GM23248 (cell line): ENCODE results near the gene ERICH2. TPM values are rescaled to one million over a fixed set of nuclear protein-coding genes. Genes with fewer than 3 reads are reported as not detected.

Experiments used
- DNase-seq: peaks from one replicate; pipeline ENCODE4 v3.0.0-alpha.2; 2015
- H2AFZ ChIP-seq: fragments of 200-600 bp; sonication (generic); 2 replicates; pipeline ENCODE4 v1.6.1; 2016; ENCODE audit warnings: antibody characterized with exemption
- H3F3A ChIP-seq: fragments of 200-600 bp; sonication (generic); 2 replicates; pipeline ENCODE4 v1.6.1; 2016; ENCODE audit warnings: mild to moderate bottlenecking, antibody characterized with exemption, mixed run types; ENCODE audit not compliant: insufficient read depth
- H3K27ac ChIP-seq: fragments of 200-600 bp; sonication (generic); 2 replicates; pipeline ENCODE4 v1.5.1; 2016; ENCODE audit warnings: mild to moderate bottlenecking
- H3K27me3 ChIP-seq: fragments of 200-600 bp; sonication (generic); replicated peaks from 2 replicates; pipeline ENCODE4 v1.6.1; 2016; ENCODE audit warnings: mild to moderate bottlenecking; ENCODE audit not compliant: insufficient read depth
- H3K36me3 ChIP-seq: fragments of 200-600 bp; sonication (generic); 2 replicates; pipeline ENCODE4 v1.6.1; 2016; ENCODE audit warnings: low read depth, mild to moderate bottlenecking
- H3K4me1 ChIP-seq: fragments of 200-600 bp; sonication (generic); 2 replicates; pipeline ENCODE4 v1.6.1; 2016; ENCODE audit warnings: mild to moderate bottlenecking; ENCODE audit not compliant: insufficient read depth
- H3K4me2 ChIP-seq: fragments of 200-600 bp; sonication (generic); one replicate; pipeline ENCODE4 v1.6.1; 2016; ENCODE audit warnings: mild to moderate bottlenecking; ENCODE audit not compliant: unreplicated experiment
- H3K4me3 ChIP-seq: fragments of 200-600 bp; sonication (generic); 2 replicates; pipeline ENCODE4 v1.5.1; 2016; ENCODE audit warnings: mild to moderate bottlenecking
- H3K79me2 ChIP-seq: fragments of 200-600 bp; sonication (generic); 2 replicates; pipeline ENCODE4 v1.6.1; 2016; ENCODE audit warnings: mild to moderate bottlenecking; ENCODE audit not compliant: insufficient read depth
- H3K9ac ChIP-seq: fragments of 200-600 bp; sonication (generic); 2 replicates; pipeline ENCODE4 v1.6.1; 2016; ENCODE audit warnings: mild to moderate bottlenecking
- H3K9me2 ChIP-seq: fragments of 200-600 bp; sonication (generic); 2 replicates; pipeline ENCODE4 v1.6.1; 2016; ENCODE audit warnings: mixed run types, mild to moderate bottlenecking, moderate library complexity; ENCODE audit not compliant: insufficient read depth
- H3K9me3 ChIP-seq: fragments of 200-600 bp; sonication (generic); one replicate; pipeline ENCODE4 v1.6.1; 2017; ENCODE audit warnings: low read depth
- H4K20me1 ChIP-seq: fragments of 200-600 bp; sonication (generic); 2 replicates; pipeline ENCODE4 v1.6.0; 2016; ENCODE audit not compliant: insufficient read depth
- EZH2 ChIP-seq: fragments of 200-600 bp; sonication (generic); IDR thresholded peaks from 2 replicates; pipeline ENCODE4 v1.6.1; 2018; ENCODE audit warnings: antibody characterized with exemption, mild to moderate bottlenecking; ENCODE audit not compliant: insufficient read depth, poor library complexity, severe bottlenecking
- EZH2phosphoT487 ChIP-seq: fragments of 200-600 bp; sonication (generic); IDR thresholded peaks from 2 replicates; pipeline ENCODE4 v1.6.1; 2018; ENCODE audit warnings: antibody characterized with exemption, moderate library complexity, mild to moderate bottlenecking, low read depth; ENCODE audit not compliant: insufficient read depth
- WGBS, 2 experiments: methylation state at CpG; one replicate each; pipeline ENCODE4 v1.1.6; 2015 to 2017; ENCODE audit warnings: low lambda C conversion rate in 2 of 2, low coverage in 1 of 2; ENCODE audit errors: missing lambda C conversion rate in 2 of 2; 5-methylcytosine and 5-hydroxymethylcytosine counted together
- in situ Hi-C: fragments of 300-500 bp; cut with MboI; formaldehyde crosslinking; loops from 2 replicates; pipeline ENCODE4 v1.15.0; 2020
- polyA plus RNA-seq: library from polyadenylated mRNA; unstranded; fragments of >200 nt; fragmentation: Nextera tagmentation; extraction: Ambion mirVana; gene quantifications from 2 replicates; pipeline ENCODE4 v1.2.1, GENCODE V29; 2016
- total RNA-seq: library from RNA; depleted of rRNA; stranded (reverse); fragments of >200 nt; shearing (Covaris generic); gene quantifications from 2 replicates; pipeline ENCODE4 v1.2.3, GENCODE V29; 2014

ERICH2 gene
- total and polyA plus RNA-seq, 2 experiments from 2014 or later, result not detected

- in situ Hi-C loops, result no loop called here
- Histone ChIP-seq H3K9me2 (no peaks in the 10 kb centered on the region), H3K27ac (no peak overlapping the region), H2AFZ (no peak overlapping the region), H3K4me1 (no peaks in the 10 kb centered on the region), H3K79me2 (no peaks in the 10 kb centered on the region), H3K4me3 (no peak overlapping the region), H3K4me2 (no peak overlapping the region), H3K36me3 (no peaks in the 10 kb centered on the region), H3K9ac (no peak overlapping the region), H3F3A (peaks cover 5% of the 10 kb centered on the region; the same call in 1 of the 2 replicates), H3K9me3 (no peaks in the 10 kb centered on the region), H4K20me1 (no peaks in the 10 kb centered on the region), H3K27me3 (peaks cover 8% of the 10 kb centered on the region; the same call in 1 of the 2 replicates)
- TF ChIP-seq EZH2 (no peak), EZH2phosphoT487 (no peak)
- DNase-seq, result no peak
Observed at GRCh38 chr2:170772295-170772694, 2.1 kb downstream of the ERICH2 start.

DNA sequence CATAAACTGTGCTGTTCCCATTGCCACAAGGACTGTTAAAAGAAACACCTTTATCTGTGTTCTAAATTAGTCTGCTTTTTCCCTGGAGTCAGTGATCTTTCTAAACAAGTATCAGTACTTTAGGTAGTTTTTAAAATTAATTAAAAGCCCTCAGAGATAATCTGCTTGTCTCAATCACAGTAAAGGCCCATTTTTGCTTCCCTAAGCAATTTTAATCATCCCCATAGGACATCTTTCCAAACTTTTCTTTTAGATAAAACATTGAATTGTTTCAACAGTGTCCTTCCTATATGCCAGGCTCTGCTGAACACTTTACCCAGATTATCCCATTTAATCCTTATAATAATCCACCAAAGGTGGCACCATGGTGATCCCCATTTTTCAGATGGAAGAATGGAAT, 3.9 kb downstream of the ERICH2 start:
- Histone ChIP-seq H3K4me2 (no peak overlapping the region), H3K27me3 (peaks cover 8% of the 10 kb centered on the region; the same call in 1 of the 2 replicates), H3K9me3 (no peaks in the 10 kb centered on the region), H3K36me3 (no peaks in the 10 kb centered on the region), H3K4me3 (no peak overlapping the region), H3K9me2 (no peaks in the 10 kb centered on the region), H3K79me2 (no peaks in the 10 kb centered on the region), H3K27ac (no peak overlapping the region), H3K9ac (no peak overlapping the region), H4K20me1 (no peaks in the 10 kb centered on the region), H2AFZ (no peak overlapping the region), H3F3A (peaks cover 5% of the 10 kb centered on the region; the same call in 1 of the 2 replicates), H3K4me1 (no peaks in the 10 kb centered on the region)
- in situ Hi-C loops, result no loop called here
- DNase-seq, result no peak
- TF ChIP-seq EZH2phosphoT487, result no peak
- no peak for TF ChIP-seq EZH2

GRCh38 chr2:170778900-170779299, 8.7 kb downstream of the ERICH2 start:
- Histone ChIP-seq H3F3A (no peaks in the 10 kb centered on the region), H3K36me3 (no peaks in the 10 kb centered on the region), H4K20me1 (no peaks in the 10 kb centered on the region), H3K27ac (no peak overlapping the region), H2AFZ (no peak overlapping the region), H3K4me2 (no peak overlapping the region), H3K9me2 (no peaks in the 10 kb centered on the region), H3K4me1 (no peaks in the 10 kb centered on the region), H3K9me3 (no peaks in the 10 kb centered on the region), H3K27me3 (no peaks in the 10 kb centered on the region), H3K79me2 (no peaks in the 10 kb centered on the region), H3K4me3 (no peak overlapping the region), H3K9ac (no peak overlapping the region)
- WGBS, 2 experiments, result 33 to 40% methylated on average over 2 of the region's 2 CpGs
- in situ Hi-C loops, result no loop called here
- TF ChIP-seq EZH2phosphoT487 (no peak), EZH2 (no peak)
- DNase-seq, result no peak

DNA sequence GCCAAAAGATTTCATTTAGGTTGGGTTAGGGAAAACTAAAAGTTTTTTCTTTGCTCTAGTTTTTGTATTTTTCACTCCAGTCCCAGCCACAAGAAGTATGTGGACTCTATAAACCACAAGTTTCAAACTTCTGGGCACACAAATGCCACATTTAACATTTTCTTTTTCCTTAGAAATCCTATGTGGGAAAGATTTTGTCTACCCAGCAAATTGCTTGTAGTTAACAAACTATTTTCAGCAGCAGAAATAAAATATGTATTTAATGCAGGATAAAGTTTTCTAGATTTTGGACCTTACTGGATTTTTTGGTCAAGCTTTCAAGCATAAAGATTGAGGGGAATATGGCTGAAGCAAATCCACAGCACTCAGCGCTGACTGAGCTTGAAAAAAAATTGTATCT, 9.1 kb downstream of the ERICH2 start:
- H3K36me3 ChIP-seq, result no peaks in the 10 kb centered on the region
- WGBS, 2 experiments, result 85 to 100% methylated on average over 1 of the region's 1 CpG
- no peaks in the 10 kb centered on the region for H3K9me2 ChIP-seq
- H3K27ac ChIP-seq, result no peak overlapping the region
- no peaks in the 10 kb centered on the region for H3K27me3 ChIP-seq
- no peaks in the 10 kb centered on the region for H3K79me2 ChIP-seq
- TF ChIP-seq EZH2phosphoT487 (no peak), EZH2 (no peak)
- no peaks in the 10 kb centered on the region for H3F3A ChIP-seq
- H3K4me3 ChIP-seq, result no peak overlapping the region
- no peaks in the 10 kb centered on the region for H4K20me1 ChIP-seq
- H3K9ac ChIP-seq, result no peak overlapping the region
- H3K4me1 ChIP-seq, result no peaks in the 10 kb centered on the region
- no peaks in the 10 kb centered on the region for H3K9me3 ChIP-seq
- no peak overlapping the region for H3K4me2 ChIP-seq
- no peak for DNase-seq
- no peak overlapping the region for H2AFZ ChIP-seq
- in situ Hi-C loops, result no loop called here

GRCh38 chr2:170782673-170783072, 12.5 kb downstream of the ERICH2 start:
- no peak for DNase-seq
- no peaks in the 10 kb centered on the region for H3K27me3 ChIP-seq
- H3K9ac ChIP-seq, result no peak overlapping the region
- H3K4me2 ChIP-seq, result no peak overlapping the region
- no peak overlapping the region for H3K27ac ChIP-seq
- no peaks in the 10 kb centered on the region for H3F3A ChIP-seq
- in situ Hi-C loops, result no loop called here
- no peaks in the 10 kb centered on the region for H3K79me2 ChIP-seq
- H2AFZ ChIP-seq, result no peak overlapping the region
- H3K4me1 ChIP-seq, result no peaks in the 10 kb centered on the region
- no peaks in the 10 kb centered on the region for H3K36me3 ChIP-seq
- 39 to 49% methylated on average over 2 of the region's 2 CpGs for WGBS, 2 experiments
- H3K9me2 ChIP-seq, result no peaks in the 10 kb centered on the region
- no peaks in the 10 kb centered on the region for H3K9me3 ChIP-seq
- TF ChIP-seq EZH2phosphoT487, result no peak
- no peak for TF ChIP-seq EZH2
- no peak overlapping the region for H3K4me3 ChIP-seq
- H4K20me1 ChIP-seq, result no peaks in the 10 kb centered on the region
